Stimulated activated CD4-positive, alpha-beta T cell treated with anti-CD3 and anti-CD28 coated beads, Interleukin-15, amount 100 ng/mL, for 1 hour (primary cell): ENCODE results near the gene MAP3K5.

Experiments
- DNase-seq, 2 donors: peaks; one replicate each; pipeline ENCODE4 v3.0.0-alpha.2; 2020; ENCODE audit warnings: low read depth in 1 of 2, low spot score in 1 of 2

MAP3K5 gene

DNA sequence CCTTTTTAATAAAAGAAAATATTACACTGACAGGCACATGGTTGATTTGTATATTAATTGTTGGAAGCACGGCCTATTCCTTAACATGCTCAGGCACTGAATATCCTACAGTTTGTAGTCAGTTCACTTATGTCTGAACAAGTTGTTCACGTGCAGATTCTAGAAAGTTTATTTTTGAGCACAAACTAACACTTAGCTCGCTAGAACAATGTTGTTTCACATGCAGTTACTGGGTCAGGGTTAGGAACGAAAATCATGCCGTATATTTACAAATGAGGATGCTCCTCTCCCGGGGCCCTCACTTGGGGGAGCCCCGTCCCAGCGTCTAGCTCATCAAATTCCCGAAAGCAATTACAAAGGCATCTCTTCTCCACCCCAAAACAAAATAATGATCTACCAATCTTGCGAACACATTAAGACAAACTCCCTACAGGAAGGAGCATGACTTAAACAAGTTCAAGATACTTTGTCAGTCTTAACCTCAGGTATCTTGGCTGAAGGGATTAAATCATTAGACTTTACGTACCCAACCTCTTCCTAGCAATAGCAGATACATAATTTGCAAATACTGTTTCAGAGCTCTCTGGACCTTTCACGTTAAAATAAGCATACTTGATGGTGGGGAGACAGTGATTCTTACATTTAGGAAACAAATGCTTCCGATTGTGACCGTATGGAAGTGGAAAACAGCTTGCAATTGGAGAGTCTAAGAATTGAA lies 243.5 kb downstream of the MAP3K5 start:
- no peak for DNase-seq

DNA sequence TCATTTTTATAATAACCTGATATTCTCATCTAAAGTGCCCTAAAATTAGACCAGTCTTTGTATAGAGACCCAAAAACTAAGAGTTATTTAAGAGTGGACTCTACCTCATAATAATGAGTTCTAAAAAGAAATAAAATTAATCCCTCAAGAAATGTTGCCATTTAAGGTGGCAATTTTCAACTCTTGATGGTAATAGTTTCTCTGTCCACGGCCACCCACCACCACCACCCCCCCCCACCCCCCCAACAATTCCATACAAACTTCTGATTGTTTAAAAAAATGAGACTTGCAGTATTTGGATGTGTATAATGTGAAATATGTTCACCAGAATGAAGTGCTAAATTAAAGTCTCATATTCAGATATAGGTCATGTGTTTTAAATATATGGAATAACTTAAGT lies 244.4 kb downstream of the MAP3K5 start:
- DNase-seq = no peak

- DNase-seq = no peak
Observed at GRCh38 chr6:136547336-136547735, 244.9 kb downstream of the MAP3K5 start.

DNA sequence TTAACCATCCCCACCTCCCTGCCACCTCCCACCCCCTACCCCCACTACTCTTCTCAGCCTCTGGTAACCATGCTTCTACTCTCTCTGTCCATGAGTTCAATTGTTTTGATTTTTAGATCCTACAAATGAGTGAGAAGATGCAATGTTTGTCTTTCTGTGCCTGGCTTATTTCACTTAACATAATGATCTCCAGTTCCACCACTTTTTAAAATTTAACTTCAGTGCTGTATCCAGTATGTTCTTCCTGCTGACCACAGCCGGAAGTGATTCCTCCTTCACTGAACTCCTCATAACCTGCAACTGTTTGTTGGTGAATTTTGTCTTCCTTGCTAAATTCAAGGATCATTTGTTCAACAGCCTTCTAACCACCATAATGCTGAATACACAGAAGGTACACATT lies 245.9 kb downstream of the MAP3K5 start:
- no peak for DNase-seq

GRCh38 chr6:136544326-136544725 lies 248.0 kb downstream of the MAP3K5 start:
- no peak for DNase-seq

- DNase-seq = no peak
Observed at GRCh38 chr6:136541395-136541794, 250.9 kb downstream of the MAP3K5 start.

DNA sequence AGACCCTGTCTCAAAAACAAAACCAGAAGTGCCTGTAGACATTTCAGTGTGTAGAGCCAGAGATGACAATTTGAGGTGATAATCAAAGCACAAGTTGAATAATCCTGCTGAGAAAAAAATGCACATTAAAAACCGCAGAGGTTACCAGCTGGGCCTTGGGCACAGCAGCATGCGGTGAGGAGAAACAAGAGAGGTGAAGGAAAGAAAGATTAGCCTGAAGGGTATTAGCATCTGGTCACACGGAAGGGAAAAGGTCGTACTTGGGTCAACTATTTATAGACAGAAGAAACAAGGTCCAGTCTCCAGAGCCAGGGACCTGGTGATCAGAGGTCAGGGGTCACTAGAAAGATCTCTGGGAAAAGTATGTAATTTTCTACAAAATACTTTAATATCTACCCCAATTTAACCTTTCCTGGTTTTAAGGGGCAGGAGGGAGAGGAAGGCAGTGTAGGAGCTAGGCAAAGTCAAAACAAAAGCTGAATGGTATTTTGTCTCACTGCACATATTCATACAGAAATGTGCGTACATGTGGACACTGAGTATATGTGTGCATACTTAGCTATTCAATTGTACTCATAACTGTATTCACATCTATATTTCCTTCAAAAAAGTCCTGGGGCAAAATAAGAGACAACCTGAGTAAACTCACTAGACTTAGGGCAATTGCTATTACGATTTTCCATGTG lies 252.2 kb downstream of the MAP3K5 start:
- DNase-seq = no peak

DNA sequence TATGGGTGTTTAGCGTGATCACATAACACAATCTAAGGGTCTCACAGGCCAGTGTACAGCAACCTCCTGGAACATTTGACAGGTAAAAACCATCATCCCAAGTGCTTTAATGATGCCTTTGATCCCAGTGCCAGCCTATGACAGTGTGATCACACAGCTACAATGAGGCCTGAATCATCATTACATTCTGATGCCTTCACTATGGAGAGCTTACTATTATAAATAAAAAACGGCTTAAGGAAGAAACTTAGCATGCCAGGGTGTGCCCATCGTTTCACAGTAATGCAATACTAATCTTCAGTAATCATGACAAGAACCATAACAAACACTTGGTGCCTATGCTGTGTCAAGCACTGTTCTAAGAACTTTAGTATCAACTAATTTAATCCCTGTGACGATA lies 253.4 kb downstream of the MAP3K5 start:
- DNase-seq = no peak

DNA sequence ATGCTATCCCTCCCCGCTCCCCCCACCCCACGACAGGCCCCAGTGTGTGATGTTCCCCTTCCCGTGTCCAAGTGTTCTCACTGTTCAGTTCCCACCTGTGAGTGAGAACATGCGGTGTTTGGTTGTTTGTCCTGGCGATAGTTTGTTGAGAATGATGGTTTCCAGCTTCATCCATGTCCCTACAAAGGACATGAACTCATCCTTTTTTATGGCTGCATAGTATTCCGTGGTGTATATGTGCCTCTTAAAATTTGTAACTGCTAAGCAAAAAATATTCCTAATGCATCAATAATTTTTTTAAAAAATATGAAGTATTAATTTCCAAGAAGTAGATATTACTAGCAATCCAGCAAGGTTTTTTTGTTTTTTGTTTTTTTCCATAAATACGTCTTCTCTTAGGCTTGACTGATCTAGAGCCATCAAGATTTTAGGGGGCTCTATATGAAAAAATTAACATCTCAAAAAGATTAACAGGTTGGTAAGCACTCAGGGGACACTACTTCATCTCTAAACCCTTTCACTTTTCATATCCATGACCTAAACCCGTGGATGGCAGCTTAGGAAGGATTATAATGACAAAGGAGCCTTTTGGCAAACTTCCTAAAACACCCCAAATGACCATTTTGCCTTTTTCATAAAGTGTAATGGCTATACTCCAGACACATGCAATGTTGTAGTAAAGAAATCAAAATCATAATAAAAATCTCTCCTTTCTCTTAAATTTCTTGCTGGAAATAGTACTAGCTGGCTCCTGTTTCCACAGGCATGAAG lies 256.2 kb downstream of the MAP3K5 start:
- DNase-seq = no peak

GRCh38 chr6:136535017-136535765 lies 257.1 kb downstream of the MAP3K5 start:
- no peak for DNase-seq

- DNase-seq = no peak
Observed at GRCh38 chr6:136534268-136534667, 258.0 kb downstream of the MAP3K5 start.

- no peak for DNase-seq
Observed at GRCh38 chr6:136533487-136533886, 258.8 kb downstream of the MAP3K5 start.

DNA sequence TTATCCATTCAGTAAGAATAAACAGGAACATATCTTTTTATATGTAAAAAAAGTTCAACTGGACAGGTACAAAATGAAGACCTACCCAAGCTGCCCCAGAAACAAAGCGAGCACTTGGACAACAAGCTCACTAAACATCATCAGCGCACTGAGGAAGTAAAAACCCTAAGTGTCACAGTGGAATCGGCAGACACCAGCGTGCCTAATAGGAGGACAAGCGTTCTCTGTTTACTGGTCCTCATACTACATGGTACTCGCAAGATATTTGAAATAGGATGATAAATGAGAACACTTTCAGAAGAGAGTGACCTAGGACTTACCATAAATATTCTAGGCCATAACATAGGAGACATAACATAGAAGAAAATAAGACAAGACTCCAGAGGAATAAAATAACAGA lies 260.2 kb downstream of the MAP3K5 start:
- no peak for DNase-seq

- DNase-seq = no peak
Observed at GRCh38 chr6:136529710-136530109, 262.6 kb downstream of the MAP3K5 start.

GRCh38 chr6:136528477-136528876 lies 263.8 kb downstream of the MAP3K5 start:
- no peak for DNase-seq

- DNase-seq = no peak
Observed at GRCh38 chr6:136527831-136528230, 264.4 kb downstream of the MAP3K5 start.

- no peak for DNase-seq
Observed at GRCh38 chr6:136526937-136527336, 265.3 kb downstream of the MAP3K5 start.

GRCh38 chr6:136526196-136526930 lies 265.9 kb downstream of the MAP3K5 start:
- DNase-seq = no peak

GRCh38 chr6:136525586-136526195 lies 266.6 kb downstream of the MAP3K5 start:
- DNase-seq = no peak

GRCh38 chr6:136524936-136525413 lies 267.3 kb downstream of the MAP3K5 start:
- no peak for DNase-seq
